B cell (primary cell): ENCODE measurements around the gene UGT1A6. TPM values are rescaled to one million over a fixed set of nuclear protein-coding genes. Genes with fewer than 3 reads are reported as not detected.

Experiments
- ATAC-seq: fragments of 200-7000 bp; cut with Tn5 transposase; one replicate; pipeline ENCODE4 v1.10.0; 2021; ENCODE audit warnings: low read depth, mild to moderate bottlenecking, moderate number of reproducible peaks, moderate library complexity
- CTCF ChIA-PET: fragments of 350-600 bp; sonication (Branson Sonifier 250); formaldehyde crosslinking; loops from one replicate; lab custom pipeline; 2021; ENCODE audit warnings: antibody characterized with exemption, inconsistent platforms; lab: Charles Lee
- POLR2A ChIA-PET: fragments of 350-600 bp; sonication (Branson Sonifier 250); formaldehyde crosslinking; loops from one replicate; lab custom pipeline; 2021; ENCODE audit warnings: antibody characterized with exemption; lab: Charles Lee
- DNase-seq: peaks from one replicate; pipeline ENCODE4 v3.0.0; 2013
- H2AFZ ChIP-seq: 2 replicates; pipeline ENCODE4 v1.6.1; 2012; ENCODE audit warnings: mild to moderate bottlenecking, low read depth, low read length; ENCODE audit not compliant: insufficient read depth, poor library complexity, severe bottlenecking
- H3K27ac ChIP-seq, 2 donors: 1 replicate in 1 of 2; 2 replicates in 1 of 2; pipeline ENCODE4 v1.5.1; 2012 to 2013; ENCODE audit warnings: low read length in 2 of 2, mild to moderate bottlenecking in 2 of 2, moderate library complexity in 1 of 2
- H3K27me3 ChIP-seq, 4 experiments: fragments of 200-600 bp in 1 of 4; sonication (generic) in 1 of 4; replicated peaks in 1 of 4; 1 replicate in 2 of 4; 2 replicates in 2 of 4; pipeline versions ENCODE4 v1.6.1 to v1.7.0; 2013 to 2016; ENCODE audit warnings: low read length in 3 of 4, mild to moderate bottlenecking in 2 of 4, mixed read lengths in 1 of 4, moderate library complexity in 1 of 4; ENCODE audit not compliant: insufficient read depth in 4 of 4, control insufficient read depth in 3 of 4; ENCODE audit errors: control extremely low read depth in 1 of 4
- H3K36me3 ChIP-seq, 2 experiments: replicated peaks in 1 of 2; 1 replicate in 1 of 2; 2 replicates in 1 of 2; pipeline versions ENCODE4 v1.6.1 to v1.7.1; 2013; ENCODE audit warnings: low read length in 1 of 2; ENCODE audit not compliant: insufficient read depth in 2 of 2, control insufficient read depth in 1 of 2; ENCODE audit errors: control extremely low read depth in 1 of 2, extremely low read depth in 1 of 2
- H3K4me1 ChIP-seq, 2 donors: fragments of 200-600 bp in 1 of 2; sonication (generic) in 1 of 2; 1 replicate in 1 of 2; 2 replicates in 1 of 2; pipeline versions ENCODE4 v1.5.1 to v1.6.1; 2013 to 2017; ENCODE audit warnings: low read length in 2 of 2; ENCODE audit not compliant: control insufficient read depth in 2 of 2, insufficient read depth in 2 of 2
- H3K4me2 ChIP-seq: replicated peaks from 2 replicates; pipeline ENCODE3; 2012; ENCODE audit warnings: mild to moderate bottlenecking, low read depth, low read length; ENCODE audit not compliant: poor library complexity, severe bottlenecking
- H3K4me3 ChIP-seq, 5 experiments: fragments of 200-600 bp in 1 of 5; sonication (generic) in 1 of 5; 1 replicate in 3 of 5; 2 replicates in 2 of 5; pipeline versions ENCODE4 v1.5.1 to v1.7.0; 2011 to 2016; ENCODE audit warnings: low read length in 4 of 5, mild to moderate bottlenecking in 4 of 5, low read depth in 2 of 5, control low read depth in 1 of 5, moderate library complexity in 1 of 5; ENCODE audit not compliant: insufficient read depth in 1 of 5; ENCODE audit errors: control extremely low read depth in 1 of 5, extremely low read depth in 1 of 5
- H3K79me2 ChIP-seq: fragments of 200-600 bp; sonication (generic); one replicate; pipeline ENCODE4 v1.6.0; 2016; ENCODE audit warnings: low read length; ENCODE audit not compliant: control insufficient read depth, insufficient read depth
- H3K9ac ChIP-seq: fragments of 200-600 bp; sonication (generic); 2 replicates; pipeline ENCODE4 v1.6.1; 2017; ENCODE audit warnings: mild to moderate bottlenecking, low read length, moderate library complexity
- H3K9me3 ChIP-seq, 3 donors: one replicate each; pipeline versions ENCODE4 v1.6.1 to v1.7.1; 2013; ENCODE audit warnings: low read length in 2 of 3; ENCODE audit not compliant: control insufficient read depth in 2 of 3, insufficient read depth in 1 of 3; ENCODE audit errors: control extremely low read depth in 1 of 3
- H4K20me1 ChIP-seq: 2 replicates; pipeline ENCODE4 v1.6.0; 2012; ENCODE audit warnings: mild to moderate bottlenecking, low read length; ENCODE audit not compliant: insufficient read depth, control insufficient read depth, poor library complexity, severe bottlenecking
- H3K27ac Mint-ChIP-seq: one replicate; pipeline ENCODE4 v1.8.0; 2021; ENCODE audit warnings: mixed read lengths
- H3K27me3 Mint-ChIP-seq: one replicate; pipeline ENCODE4 v1.8.0; 2021; ENCODE audit warnings: mixed read lengths
- H3K4me1 Mint-ChIP-seq: one replicate; pipeline ENCODE4 v1.8.0; 2021; ENCODE audit warnings: mixed read lengths
- H3K4me3 Mint-ChIP-seq: one replicate; pipeline ENCODE4 v1.8.0; 2021; ENCODE audit warnings: mixed read lengths
- H3K9me3 Mint-ChIP-seq: one replicate; pipeline ENCODE4 v1.8.0; 2022; ENCODE audit warnings: mixed read lengths; ENCODE audit not compliant: insufficient read depth
- EZH2 ChIP-seq: IDR thresholded peaks from 2 replicates; pipeline ENCODE4 v1.6.1; 2012; ENCODE audit warnings: borderline replicate concordance, low read depth, mild to moderate bottlenecking, moderate library complexity, low read length; ENCODE audit not compliant: insufficient read depth, poor library complexity, severe bottlenecking
- WGBS: methylation state at CpG from one replicate; pipeline ENCODE4 v1.1.5; 2013; ENCODE audit warnings: missing lambda C conversion rate; ENCODE audit not compliant: insufficient coverage; 5-methylcytosine and 5-hydroxymethylcytosine counted together
- intact Hi-C: fragments of 100-400 bp; cut with micrococcal nuclease; formaldehyde crosslinking; loops from one replicate; pipeline ENCODE4 v1.10.0; 2022
- polyA plus RNA-seq: library from polyadenylated mRNA; depleted of rRNA; stranded (reverse); fragments of >200 nt; gene quantifications from 2 replicates; pipeline ENCODE4 v1.2.3, GENCODE V29; 2012
- total RNA-seq, 2 donors: library from RNA; stranded (reverse); fragments of 120-200 nt in 1 of 2; gene quantifications; 1 replicate in 1 of 2; 2 replicates in 1 of 2; pipeline versions ENCODE4 v1.2.3 to v1.2.4, GENCODE V29; 2013 to 2022
- TF ChIP-seq, protein P1 (sequence below): fragments of 200-600 bp; IDR thresholded peaks from one replicate; pipeline ENCODE4 v1.8.0; 2022; ENCODE audit warnings: antibody characterized with exemption, mild to moderate bottlenecking

The UGT1A6 gene
- total and polyA plus RNA-seq, 2 donors (not counting 1 experiment from before 2014, with no cell fraction given): not detected

DNA sequence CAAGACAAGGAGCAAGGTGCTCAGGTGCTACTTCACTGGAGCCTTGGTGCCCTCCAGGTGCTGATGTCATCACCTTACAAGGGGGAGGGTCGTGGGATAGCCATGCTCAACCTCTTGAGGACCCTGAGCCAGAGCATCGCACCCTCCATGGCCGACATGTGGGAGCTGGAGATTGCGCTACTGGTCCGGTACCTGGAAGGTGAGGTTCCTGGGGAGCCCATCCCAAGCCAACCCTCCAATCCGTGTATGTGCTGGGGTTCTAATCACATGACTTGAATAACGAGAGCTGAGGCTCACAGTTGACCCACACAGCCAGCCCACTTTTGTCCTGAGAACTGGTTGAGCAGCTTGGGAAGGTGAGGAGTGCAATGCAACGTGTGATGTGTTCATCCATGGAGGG, 111.3 kb downstream of the UGT1A6 start:
- no peak overlapping the region for H3K27ac Mint-ChIP-seq
- Histone ChIP-seq H4K20me1 (no peaks in the 10 kb centered on the region), H3K36me3 (no peaks in the 10 kb centered on the region), H3K4me3 (no peak overlapping the region), H3K27ac (no peak overlapping the region), H3K4me1 (no peaks in the 10 kb centered on the region), H3K9ac (no peak overlapping the region), H3K79me2 (no peaks in the 10 kb centered on the region), H3K27me3 (peaks cover 0 to 11% (median 0%) of the 10 kb centered on the region in 4 experiments), H2AFZ (no peak overlapping the region), H3K9me3 (no peaks in the 10 kb centered on the region), H3K4me2 (no peak overlapping the region)
- no peak for TF ChIP-seq EZH2
- TF ChIP-seq, protein P1, sequence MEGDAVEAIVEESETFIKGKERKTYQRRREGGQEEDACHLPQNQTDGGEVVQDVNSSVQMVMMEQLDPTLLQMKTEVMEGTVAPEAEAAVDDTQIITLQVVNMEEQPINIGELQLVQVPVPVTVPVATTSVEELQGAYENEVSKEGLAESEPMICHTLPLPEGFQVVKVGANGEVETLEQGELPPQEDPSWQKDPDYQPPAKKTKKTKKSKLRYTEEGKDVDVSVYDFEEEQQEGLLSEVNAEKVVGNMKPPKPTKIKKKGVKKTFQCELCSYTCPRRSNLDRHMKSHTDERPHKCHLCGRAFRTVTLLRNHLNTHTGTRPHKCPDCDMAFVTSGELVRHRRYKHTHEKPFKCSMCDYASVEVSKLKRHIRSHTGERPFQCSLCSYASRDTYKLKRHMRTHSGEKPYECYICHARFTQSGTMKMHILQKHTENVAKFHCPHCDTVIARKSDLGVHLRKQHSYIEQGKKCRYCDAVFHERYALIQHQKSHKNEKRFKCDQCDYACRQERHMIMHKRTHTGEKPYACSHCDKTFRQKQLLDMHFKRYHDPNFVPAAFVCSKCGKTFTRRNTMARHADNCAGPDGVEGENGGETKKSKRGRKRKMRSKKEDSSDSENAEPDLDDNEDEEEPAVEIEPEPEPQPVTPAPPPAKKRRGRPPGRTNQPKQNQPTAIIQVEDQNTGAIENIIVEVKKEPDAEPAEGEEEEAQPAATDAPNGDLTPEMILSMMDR: no peak
- peaks cover 17% of the 10 kb centered on the region for H3K27me3 Mint-ChIP-seq
- intact Hi-C loops: no loop called here
- ChIA-PET POLR2A (no interaction called here), CTCF (no interaction called here)
- ATAC-seq (no peak), DNase-seq (no peak)
- no peaks in the 10 kb centered on the region for H3K4me1 Mint-ChIP-seq
- 77% methylated on average over 7 of the region's 8 CpGs for WGBS
- no peak overlapping the region for H3K4me3 Mint-ChIP-seq
- H3K9me3 Mint-ChIP-seq: no peaks in the 10 kb centered on the region

DNA sequence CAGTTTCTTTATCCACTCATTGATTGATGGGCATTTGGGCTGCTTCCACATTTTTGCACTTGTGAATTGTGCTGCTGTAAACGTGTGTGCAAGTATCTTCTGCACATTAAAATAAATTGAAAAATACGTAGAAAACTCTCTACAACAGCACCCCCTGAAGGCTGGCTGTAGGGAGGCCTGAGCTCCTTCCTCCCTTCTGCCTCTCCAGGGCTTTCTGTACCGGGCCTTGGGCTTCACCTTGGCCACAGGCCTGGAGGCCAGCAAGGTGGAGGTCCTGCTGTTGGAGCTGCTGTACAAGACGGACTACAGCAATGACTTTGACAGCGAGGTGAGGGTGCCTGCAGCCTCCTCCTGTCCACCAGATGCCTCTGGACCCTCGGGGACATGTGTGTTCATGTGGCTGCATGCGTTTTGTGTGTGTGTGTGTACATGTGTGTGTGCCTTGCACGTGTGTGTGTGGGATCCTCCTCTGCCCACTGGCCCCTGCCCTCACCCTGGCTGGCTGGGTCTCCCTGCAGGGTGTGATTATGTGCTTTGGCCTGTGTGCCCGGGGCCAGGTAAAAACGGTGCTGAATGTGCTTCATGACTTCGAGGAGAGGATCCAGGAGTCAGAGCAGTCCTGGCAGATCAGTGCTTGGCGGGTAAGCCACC, 114.7 kb downstream of the UGT1A6 start:
- no peak for DNase-seq
- H4K20me1 ChIP-seq: no peaks in the 10 kb centered on the region
- no peak overlapping the region for H3K27ac ChIP-seq
- intact Hi-C loops: no loop called here
- no peak overlapping the region for H2AFZ ChIP-seq
- POLR2A ChIA-PET: no interaction called here
- no peak overlapping the region for H3K4me3 ChIP-seq
- H3K36me3 ChIP-seq: no peaks in the 10 kb centered on the region
- H3K79me2 ChIP-seq: no peaks in the 10 kb centered on the region
- Mint-ChIP-seq H3K27ac (no peak overlapping the region), H3K4me1 (no peaks in the 10 kb centered on the region), H3K4me3 (no peak overlapping the region), H3K27me3 (peaks cover 32% of the 10 kb centered on the region), H3K9me3 (no peaks in the 10 kb centered on the region)
- no peaks in the 10 kb centered on the region for H3K9me3 ChIP-seq
- 90% methylated on average over 9 of the region's 12 CpGs for WGBS
- CTCF ChIA-PET: no interaction called here
- no peak overlapping the region for H3K4me2 ChIP-seq
- no peak overlapping the region for H3K9ac ChIP-seq
- peaks cover 0 to 14% (median 0%) of the 10 kb centered on the region in 4 experiments for H3K27me3 ChIP-seq
- no peak for ATAC-seq
- TF ChIP-seq, protein P1: no peak
- no peak for TF ChIP-seq EZH2
- H3K4me1 ChIP-seq: no peaks in the 10 kb centered on the region
